ENCODE results near the gene NFE2L3.

- TF ChIP-seq CTCF (conservative IDR thresholded peaks at IDR 0.05; ENCODE audit: low read depth, low read length) (no peak), EZH2 (IDR thresholded peaks at IDR 0.05; ENCODE audit: borderline replicate concordance, low read depth, low read length, poor library complexity, severe bottlenecking) (no peak)
Measured at GRCh38 chr7:26149391-26149977, 2.5 kb upstream of the NFE2L3 start.

Data from A673 (cell line).